OCI-LY7 (cell line): ENCODE data around the gene ABCC11.

Experiments
- CTCF ChIP-seq: fragments of 200-600 bp; sonication (generic); conservative IDR thresholded peaks from 2 replicates; pipeline ENCODE4 v1.5.1; 2014; ENCODE audit warnings: mild to moderate bottlenecking, antibody characterized with exemption, low read length, moderate library complexity, mixed read lengths
- EZH2phosphoT487 ChIP-seq: fragments of 200-600 bp; sonication (generic); IDR thresholded peaks from 2 replicates; pipeline ENCODE4 v1.6.1; 2018; ENCODE audit warnings: low read depth, borderline replicate concordance, mild to moderate bottlenecking, mixed run types, antibody characterized with exemption, low read length, moderate library complexity, mixed read lengths

GRCh38 chr16:48132696-48133095, 114.6 kb downstream of the ABCC11 start:
- TF ChIP-seq CTCF (no peak), EZH2phosphoT487 (no peak)
